GM19193 (cell line): Measurements from ENCODE around the gene E2F1.

Experiments used
- POLR2A ChIP-seq: IDR thresholded peaks from 4 replicates; pipeline ENCODE4 v1.6.1; 2011; ENCODE audit not compliant: insufficient read depth, insufficient read length; ENCODE audit errors: extremely low read depth

E2F1 gene

DNA sequence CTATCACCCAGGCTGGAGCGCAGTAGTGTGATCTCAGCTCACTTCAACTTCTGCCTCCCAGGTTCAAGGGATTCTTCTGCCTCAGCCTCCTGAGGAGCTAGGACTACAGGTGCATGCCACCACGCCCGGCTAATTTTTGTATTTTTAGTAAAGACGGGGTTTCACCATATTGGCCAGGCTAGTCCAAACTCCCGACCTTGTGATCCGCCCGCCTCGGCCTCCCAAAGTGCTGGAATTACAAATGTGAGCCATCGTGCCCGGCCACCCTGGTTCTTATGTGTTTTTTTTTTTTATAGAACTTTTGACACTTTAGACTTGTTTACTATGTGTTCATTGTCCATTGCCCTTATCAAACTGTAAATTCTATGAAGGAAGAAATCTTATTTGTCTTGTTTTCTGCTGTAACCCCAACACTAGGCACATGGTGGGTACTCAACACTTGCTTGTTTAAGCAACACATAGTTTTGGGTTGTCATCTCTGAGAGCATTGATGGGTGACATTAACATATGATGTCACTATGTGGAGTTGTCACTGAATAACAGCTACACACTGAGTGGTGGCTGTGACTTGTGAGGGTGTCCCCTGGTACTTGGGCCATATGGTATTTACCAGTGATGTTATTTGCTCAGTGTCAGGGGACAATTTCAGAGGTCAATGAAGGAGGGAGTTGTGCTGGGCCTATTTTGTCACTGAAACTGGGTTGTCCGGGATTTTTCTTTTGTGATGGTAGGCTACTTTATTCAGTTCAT is 35.4 kb upstream of the E2F1 start:
- no peak for TF ChIP-seq POLR2A

DNA sequence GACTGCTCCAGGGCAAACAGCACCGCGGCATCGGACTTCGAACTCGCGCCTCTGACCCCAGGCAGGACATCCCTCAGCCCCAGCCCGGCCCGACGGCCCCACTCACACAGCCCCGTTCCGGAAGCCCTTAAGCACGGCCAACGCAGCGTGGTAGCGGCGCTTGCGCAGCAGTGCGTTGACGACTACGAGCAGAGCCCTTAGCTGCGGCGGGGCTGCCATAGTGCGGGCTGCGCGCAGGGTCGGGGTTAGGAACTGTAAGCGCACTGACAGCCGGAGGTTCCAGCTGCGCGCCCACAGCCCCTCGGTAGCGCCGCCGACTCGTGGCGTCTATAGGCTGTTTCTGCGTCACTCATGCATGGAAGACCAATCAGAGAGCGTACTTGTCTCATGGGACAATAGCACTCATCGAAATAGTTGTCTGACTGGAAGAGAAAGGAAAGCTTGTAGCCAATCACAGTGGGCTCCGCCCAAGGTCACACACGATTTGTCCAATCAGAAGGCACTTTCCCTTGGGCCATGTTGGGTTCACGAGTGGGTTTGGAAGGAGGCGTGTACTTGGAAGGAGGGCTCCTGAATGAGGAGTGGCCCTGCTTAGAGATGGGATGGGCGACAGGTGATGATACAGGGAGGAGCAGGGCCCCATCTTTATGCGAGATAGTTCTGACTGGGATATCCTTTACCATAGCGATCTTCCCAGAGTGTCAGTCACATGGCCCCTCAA is 34.0 kb upstream of the E2F1 start, which contains the start of gene PXMP4:
PXMP4 (minus strand) TSS at position 322 of the 721 bp plus-strand sequence; CDS start at position 219, 103 bp downstream.
- peak; percentile 57 for TF ChIP-seq POLR2A

- no peak for TF ChIP-seq POLR2A
Measured at GRCh38 chr20:33719277-33719988, 33.2 kb upstream of the E2F1 start.

DNA sequence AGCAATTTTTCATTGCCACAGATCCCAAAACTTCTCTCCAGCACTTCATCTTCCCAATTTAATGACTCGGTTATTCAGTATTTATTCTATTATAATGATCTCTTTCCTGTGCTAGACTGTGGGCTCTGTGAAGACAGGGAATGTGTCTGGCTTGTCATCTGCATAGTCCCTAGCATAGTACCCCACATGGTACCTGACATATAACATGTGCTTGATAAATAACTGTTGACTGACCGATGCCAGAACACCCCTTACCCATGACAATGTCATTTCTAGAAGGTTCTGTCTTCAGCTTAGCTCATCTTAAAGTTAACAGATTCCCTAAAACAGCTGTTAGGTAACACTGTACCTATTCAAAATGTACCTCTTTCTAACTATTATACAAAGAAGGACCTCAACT is 30.3 kb upstream of the E2F1 start:
- no peak for TF ChIP-seq POLR2A

- no peak for TF ChIP-seq POLR2A
Measured at GRCh38 chr20:33713865-33714367, 27.7 kb upstream of the E2F1 start.

DNA sequence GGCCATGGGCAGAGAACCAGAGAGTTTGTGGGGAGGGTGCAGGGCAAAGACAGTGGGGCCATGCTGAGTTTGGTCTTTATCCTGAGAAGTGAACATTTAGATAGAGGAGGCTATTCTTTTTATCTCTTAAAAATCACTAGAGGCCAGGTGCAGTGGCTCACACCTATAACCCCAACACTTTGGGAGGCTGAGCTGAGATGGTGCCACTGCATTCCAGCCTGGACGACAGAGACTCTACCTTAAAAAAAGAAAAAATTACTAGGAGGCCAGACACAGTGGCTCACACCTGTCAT is 25.2 kb upstream of the E2F1 start:
- no peak for TF ChIP-seq POLR2A

DNA sequence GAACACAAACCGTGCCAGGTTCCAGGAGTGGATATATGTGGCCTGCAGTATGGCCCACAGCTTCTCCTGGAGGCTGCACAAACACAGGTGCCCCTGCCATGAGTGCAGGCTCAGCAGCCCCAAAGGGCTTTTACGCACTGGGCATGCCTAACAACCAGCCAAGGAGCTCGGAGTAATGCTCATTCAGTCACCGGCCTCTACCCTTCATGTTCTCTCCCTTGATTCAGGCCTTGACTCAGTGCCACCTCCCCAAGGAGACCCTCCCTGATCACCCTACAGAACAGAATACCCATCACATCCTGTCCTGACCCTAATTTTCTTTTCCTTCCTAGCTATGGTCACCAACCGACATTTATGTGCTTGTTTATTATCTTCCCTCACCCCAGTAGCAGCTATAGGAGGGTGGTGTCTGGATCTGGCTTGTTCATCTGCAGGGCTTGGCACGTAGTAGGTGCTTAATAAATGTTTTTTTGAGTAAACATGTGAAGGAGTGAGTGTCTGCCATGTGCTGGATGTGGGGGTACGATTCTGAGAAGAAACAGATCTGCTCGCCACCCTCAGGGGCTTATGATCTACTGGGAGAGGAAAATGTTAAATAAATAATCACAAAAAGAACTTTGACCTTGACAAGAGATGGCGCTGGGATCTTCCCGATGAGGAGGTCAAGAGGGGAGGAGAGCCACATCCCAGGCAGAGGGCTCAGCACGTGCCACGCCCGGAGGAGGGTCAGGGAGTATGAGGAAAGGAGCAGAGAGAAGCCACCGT is 24.7 kb upstream of the E2F1 start:
- no peak for TF ChIP-seq POLR2A

GRCh38 chr20:33709905-33710541 is 23.8 kb upstream of the E2F1 start:
- TF ChIP-seq POLR2A = no peak

GRCh38 chr20:33709398-33709797 is 23.2 kb upstream of the E2F1 start:
- no peak for TF ChIP-seq POLR2A

- no peak for TF ChIP-seq POLR2A
Measured at GRCh38 chr20:33707668-33708067, 21.5 kb upstream of the E2F1 start.

DNA sequence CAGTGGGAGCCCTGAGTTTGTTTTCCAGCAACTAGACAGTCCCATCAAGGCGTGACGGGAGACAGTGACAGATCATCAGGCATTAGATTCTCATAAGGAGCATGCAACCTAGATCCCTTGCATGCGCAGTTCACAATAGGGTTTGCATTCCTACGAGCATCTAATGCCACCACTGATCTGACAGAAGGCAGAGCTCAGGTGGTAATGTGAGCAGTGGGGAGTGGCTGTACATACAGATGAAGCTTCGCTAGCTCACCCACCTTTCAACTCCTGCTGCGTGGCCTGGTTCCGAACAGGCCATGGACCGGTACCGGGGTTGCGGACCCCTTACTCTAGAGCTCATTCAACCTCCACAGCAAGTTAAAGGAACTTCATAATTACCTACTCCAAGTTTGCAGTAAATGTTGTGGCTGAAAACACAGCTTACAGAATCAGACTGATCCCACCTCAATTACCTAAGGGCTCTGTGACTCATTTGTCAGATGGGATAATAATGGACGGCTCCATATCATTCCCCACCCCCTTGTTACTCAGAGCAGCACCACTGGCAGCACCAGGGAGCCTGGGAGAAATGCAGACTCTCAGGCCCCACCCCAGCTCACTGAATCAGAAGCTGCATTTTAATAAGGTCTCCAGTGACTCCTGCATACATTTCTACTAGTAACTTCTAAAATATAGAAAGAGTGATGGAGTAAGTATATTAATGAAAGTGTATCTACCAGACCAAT is 18.2 kb upstream of the E2F1 start:
- no peak for TF ChIP-seq POLR2A

- no peak for TF ChIP-seq POLR2A
Measured at GRCh38 chr20:33703498-33704137, 17.4 kb upstream of the E2F1 start.

DNA sequence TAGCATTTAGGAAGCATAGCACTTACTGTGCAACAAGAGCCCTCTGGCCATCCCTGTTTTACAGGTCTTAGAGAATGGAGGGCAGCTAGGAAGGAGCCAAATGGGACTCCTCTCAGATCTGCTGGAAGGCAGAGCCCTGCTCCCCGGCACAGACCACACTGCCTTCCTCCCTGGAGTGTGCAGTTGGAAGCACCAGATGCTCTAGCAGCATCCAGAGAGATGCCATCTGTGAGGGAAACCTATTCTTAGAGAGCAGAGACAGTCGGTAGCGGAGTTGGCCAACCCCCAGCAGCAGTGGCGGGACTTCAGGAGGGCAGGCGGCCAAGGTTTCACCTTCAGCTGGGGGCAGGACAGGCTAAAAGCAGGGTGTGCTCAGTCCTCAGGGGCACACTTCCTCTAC is 16.7 kb upstream of the E2F1 start:
- no peak for TF ChIP-seq POLR2A
